AG04450 (cell line): ENCODE results near the gene GPC6. TPM values are rescaled to one million over a fixed set of nuclear protein-coding genes. Genes with fewer than 3 reads are reported as not detected.

Experiments
- CTCF ChIA-PET: fragments of 300-600, 350-600 bp; formaldehyde crosslinking; extraction: SDS; loops from one replicate; lab custom pipeline; 2022; ENCODE audit warnings: antibody characterized with exemption, inconsistent platforms; lab: Charles Lee
- POLR2A ChIA-PET: fragments of 350-600 bp; formaldehyde crosslinking; extraction: SDS; loops from one replicate; lab custom pipeline; 2021; ENCODE audit warnings: antibody characterized with exemption, inconsistent platforms; lab: Yijun Ruan, JAX
- DNase-seq: peaks from one replicate; pipeline ENCODE4 v3.0.0-alpha.2; 2011; ENCODE audit warnings: low read depth, low spot score
- H3K27ac ChIP-seq: one replicate; pipeline ENCODE4 v1.5.1; 2012; ENCODE audit warnings: low read depth, low read length, control low read depth
- H3K27me3 ChIP-seq: one replicate; pipeline ENCODE4 v1.6.0; 2012; ENCODE audit warnings: low read length; ENCODE audit not compliant: control insufficient read depth, insufficient read depth
- H3K4me3 ChIP-seq: 2 replicates; pipeline ENCODE4 v1.5.1; 2011; ENCODE audit warnings: mild to moderate bottlenecking, low read depth, low read length, control low read depth
- H3K9me3 ChIP-seq: 2 replicates; pipeline ENCODE4 v1.5.1; 2012; ENCODE audit warnings: low read length; ENCODE audit not compliant: control insufficient read depth, insufficient read depth
- CTCF ChIP-seq: IDR thresholded peaks from 2 replicates; pipeline ENCODE4 v1.5.1; 2011; ENCODE audit warnings: low read depth, low read length, control low read depth, inconsistent platforms
- polyA plus RNA-seq: library from polyadenylated mRNA; depleted of rRNA; stranded (reverse); fragments of >200 nt; gene quantifications from 2 replicates; pipeline ENCODE4 v1.2.3, GENCODE V29; 2011

Gene GPC6
- polyA plus RNA-seq, 1 experiment, result 40.4 TPM

GRCh38 chr13:94246495-94246894, 1019.9 kb downstream of the GPC6 start:
- ChIA-PET CTCF (no interaction called here), POLR2A (no interaction called here)
- no peak for DNase-seq
- no peaks in the 10 kb centered on the region for H3K9me3 ChIP-seq
- H3K4me3 ChIP-seq, result no peak overlapping the region
- no peak for TF ChIP-seq CTCF
- H3K27ac ChIP-seq, result no peak overlapping the region
- no peaks in the 10 kb centered on the region for H3K27me3 ChIP-seq

- POLR2A ChIA-PET, result no interaction called here
- Histone ChIP-seq H3K27me3 (no peaks in the 10 kb centered on the region), H3K27ac (no peak overlapping the region), H3K9me3 (no peaks in the 10 kb centered on the region), H3K4me3 (no peak overlapping the region)
- no peak for TF ChIP-seq CTCF
- no peak for DNase-seq
- CTCF ChIA-PET, result interaction anchor here (0.6 kb wide), 1 partner anchor 46 kb away, joined by 5 read pairs; no protein-coding TSS in a partner anchor
These were observed 1021.3 kb downstream of the GPC6 start for GRCh38 chr13:94247890-94248289.

- no peak for TF ChIP-seq CTCF
- no peak overlapping the region for H3K27ac ChIP-seq
These were observed 1022.0 kb downstream of the GPC6 start for GRCh38 chr13:94248454-94249228.

GRCh38 chr13:94249512-94249911, 1022.9 kb downstream of the GPC6 start:
- CTCF ChIA-PET, result no interaction called here
- Histone ChIP-seq H3K27ac (no peak overlapping the region), H3K9me3 (no peaks in the 10 kb centered on the region), H3K27me3 (no peaks in the 10 kb centered on the region), H3K4me3 (no peak overlapping the region)
- DNase-seq, result peak; percentile 42
- POLR2A ChIA-PET, result no interaction called here
- TF ChIP-seq CTCF, result no peak

More at GRCh38 chr13:94248454-94249228, 1022.0 kb downstream of the GPC6 start:
- Histone ChIP-seq H3K4me3 (no peak overlapping the region), H3K27me3 (no peaks in the 10 kb centered on the region), H3K9me3 (no peaks in the 10 kb centered on the region)
- POLR2A ChIA-PET, result no interaction called here
- CTCF ChIA-PET, result interaction anchor here (0.6 kb wide), 1 partner anchor 45 kb away, joined by 5 read pairs; no protein-coding TSS in a partner anchor
- no peak for DNase-seq
